ENCODE measurements around the gene CSPG5.

CSPG5 gene, protein sequence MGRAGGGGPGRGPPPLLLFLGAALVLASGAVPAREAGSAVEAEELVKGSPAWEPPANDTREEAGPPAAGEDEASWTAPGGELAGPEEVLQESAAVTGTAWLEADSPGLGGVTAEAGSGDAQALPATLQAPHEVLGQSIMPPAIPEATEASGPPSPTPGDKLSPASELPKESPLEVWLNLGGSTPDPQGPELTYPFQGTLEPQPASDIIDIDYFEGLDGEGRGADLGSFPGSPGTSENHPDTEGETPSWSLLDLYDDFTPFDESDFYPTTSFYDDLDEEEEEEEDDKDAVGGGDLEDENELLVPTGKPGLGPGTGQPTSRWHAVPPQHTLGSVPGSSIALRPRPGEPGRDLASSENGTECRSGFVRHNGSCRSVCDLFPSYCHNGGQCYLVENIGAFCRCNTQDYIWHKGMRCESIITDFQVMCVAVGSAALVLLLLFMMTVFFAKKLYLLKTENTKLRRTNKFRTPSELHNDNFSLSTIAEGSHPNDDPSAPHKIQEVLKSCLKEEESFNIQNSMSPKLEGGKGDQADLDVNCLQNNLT

DNA sequence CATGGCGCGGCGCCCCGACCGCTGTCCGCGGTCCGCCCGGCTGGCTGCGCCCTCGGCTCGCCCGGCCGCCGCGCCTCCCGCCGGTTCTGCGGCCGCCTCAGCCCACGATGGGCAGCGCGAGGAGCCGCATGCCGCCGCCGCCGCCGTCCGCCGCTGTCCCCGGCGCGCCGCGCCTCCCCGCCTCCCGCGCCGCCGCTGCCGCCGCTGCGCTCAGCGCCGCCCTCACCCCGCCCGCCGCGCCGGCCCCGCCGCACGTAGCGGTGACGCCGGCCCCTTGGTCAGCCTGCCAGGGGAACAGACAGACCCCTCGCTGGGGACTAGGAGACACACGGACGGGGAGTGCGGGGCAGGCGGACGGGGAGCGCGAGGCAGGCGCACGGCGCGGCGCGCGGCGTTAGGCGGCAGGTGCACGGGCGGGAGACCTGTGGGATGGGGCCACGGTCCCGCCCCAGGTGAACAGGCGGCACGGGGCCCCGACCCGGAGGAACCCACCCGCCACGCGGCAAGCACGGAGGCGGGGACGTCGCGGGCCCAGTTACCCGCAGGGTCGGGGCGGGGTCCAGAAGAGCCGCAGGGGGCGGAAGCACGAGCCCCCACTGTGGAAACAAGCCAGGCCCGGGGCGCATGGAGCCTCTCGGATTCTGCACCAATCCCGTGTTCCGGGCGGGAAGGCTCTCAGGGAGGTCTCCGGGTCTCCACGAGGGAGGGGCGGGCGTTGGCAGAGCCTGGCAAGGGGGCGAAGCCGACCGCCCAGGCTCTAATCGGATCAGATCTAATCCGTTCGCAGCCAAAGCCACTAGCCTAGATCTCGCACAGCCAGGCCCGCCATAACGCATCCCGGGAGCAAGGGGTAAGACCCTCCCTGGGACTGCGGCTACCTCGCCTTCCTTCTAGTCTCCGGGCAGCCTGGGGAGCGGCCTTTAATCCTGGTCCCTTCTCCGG lies at the start of gene CSPG5:
TSS of gene CSPG5 (minus strand) at position 175 of the 942 bp plus-strand sequence. CDS start at position 3, 172 bp downstream.
- DNase-seq (ENCODE audit: low read depth) = no peak

GRCh38 chr3:47628426-47628825 lies 49.8 kb upstream of the CSPG5 start:
- no peak for DNase-seq (ENCODE audit: low read depth)

DNA sequence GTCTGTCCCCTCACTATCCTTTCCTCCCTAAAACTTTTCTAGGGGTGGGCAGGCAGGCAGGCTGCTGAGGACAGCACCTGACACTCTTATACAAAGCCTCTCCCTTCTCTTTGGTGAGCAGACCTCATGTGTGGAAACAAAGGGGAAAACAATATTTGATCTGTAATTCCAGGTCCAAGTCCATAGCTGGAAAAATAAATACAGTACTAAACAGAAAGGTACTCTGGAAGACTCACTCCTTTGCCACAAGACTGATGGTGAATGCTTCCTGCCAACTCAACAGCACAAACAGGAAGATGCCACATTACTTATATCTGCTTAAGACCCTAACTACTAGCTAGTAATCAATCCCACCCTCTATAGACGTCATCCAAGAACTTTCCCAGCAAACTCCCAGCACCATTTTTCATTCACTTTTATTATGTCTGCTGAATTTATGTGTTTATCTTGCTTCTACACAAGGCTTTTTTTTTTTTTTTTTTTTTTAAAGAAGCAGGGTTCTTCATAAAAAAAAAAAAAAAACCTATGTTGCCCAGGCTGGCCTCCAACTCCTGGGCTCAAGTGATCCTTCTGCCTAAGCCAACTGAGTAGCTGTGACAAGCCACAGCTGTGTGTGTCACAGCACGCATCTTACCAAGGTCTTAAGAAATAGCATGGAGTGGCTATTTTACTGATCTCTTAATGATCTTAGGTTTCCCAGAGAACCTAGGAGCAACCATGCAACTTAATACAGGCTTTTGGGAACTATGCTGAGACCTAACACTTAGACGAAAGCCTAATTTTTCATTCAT lies 44.2 kb upstream of the CSPG5 start:
- no peak for DNase-seq (ENCODE audit: low read depth)

GRCh38 chr3:47617086-47618010 lies 38.7 kb upstream of the CSPG5 start:
- DNase-seq (ENCODE audit: low read depth) = no peak

GRCh38 chr3:47614788-47615187 lies 36.1 kb upstream of the CSPG5 start:
- peak; percentile 29 for DNase-seq (ENCODE audit: low read depth)

- DNase-seq (ENCODE audit: low read depth) = no peak
Measured at GRCh38 chr3:47613722-47614121, 35.1 kb upstream of the CSPG5 start.

DNA sequence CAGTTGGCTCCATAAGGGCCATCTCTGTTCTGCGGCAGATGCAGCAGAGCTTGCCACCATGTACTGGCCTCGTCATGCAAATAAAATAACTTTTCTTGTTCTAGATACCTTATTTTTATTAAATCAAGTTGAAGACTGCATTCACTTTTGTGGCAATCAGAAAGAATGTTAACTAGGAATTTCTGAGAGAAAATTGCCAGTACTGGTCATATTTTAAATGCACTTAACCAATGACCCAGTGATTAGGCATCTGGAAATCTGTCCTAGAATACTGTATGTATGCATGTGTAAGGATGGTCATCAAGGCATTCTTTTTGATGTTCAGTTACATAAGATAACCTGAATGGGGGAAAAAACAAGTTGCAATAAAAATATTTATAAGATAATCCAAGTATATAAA lies 34.2 kb upstream of the CSPG5 start:
- no peak for DNase-seq (ENCODE audit: low read depth)

GRCh38 chr3:47612178-47612577 lies 33.5 kb upstream of the CSPG5 start:
- DNase-seq (ENCODE audit: low read depth) = peak; percentile 94

GRCh38 chr3:47611576-47611975 lies 32.9 kb upstream of the CSPG5 start:
- no peak for DNase-seq (ENCODE audit: low read depth)

- no peak for DNase-seq (ENCODE audit: low read depth)
Measured at GRCh38 chr3:47610583-47610982, 31.9 kb upstream of the CSPG5 start.

GRCh38 chr3:47607335-47607734 lies 28.7 kb upstream of the CSPG5 start:
- no peak for DNase-seq (ENCODE audit: low read depth)

DNA sequence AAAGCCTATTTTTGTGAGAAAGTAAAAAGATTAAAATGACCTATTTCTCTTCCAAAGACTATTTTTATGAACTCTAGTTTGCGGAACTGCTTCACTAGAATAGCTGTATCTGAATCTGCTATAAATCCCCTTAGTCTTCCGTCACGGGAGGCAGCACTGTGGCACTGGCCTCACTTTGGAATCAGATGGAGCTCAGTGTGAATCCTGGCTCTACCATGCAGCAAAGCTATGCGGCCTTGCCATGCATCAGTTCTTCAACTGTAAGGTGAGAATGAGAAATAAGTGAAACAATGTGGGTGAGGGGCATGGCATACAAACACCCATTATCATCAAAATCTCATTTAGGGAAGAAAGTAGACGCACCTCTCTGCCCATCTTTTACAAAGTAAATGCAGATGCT lies 27.5 kb upstream of the CSPG5 start:
- no peak for DNase-seq (ENCODE audit: low read depth)

DNA sequence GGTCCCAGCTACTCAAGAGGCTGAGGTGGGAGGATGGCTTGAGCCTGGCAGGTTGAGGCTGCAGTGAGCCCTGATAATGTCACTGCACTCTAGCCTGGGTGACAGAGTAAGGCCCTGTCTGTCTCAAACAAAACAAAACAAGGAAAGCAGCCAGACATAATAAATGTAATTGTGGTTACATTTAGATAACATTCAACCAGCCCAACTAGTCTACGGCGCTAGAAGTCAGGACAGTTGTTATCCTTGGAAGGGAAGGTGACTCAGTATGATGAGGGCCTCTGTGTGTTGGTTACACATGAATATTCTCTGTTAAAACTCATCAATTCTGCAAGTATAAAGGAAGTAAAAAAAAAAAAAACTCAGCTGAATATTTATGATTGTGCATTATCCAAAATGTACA lies 27.0 kb upstream of the CSPG5 start:
- DNase-seq (ENCODE audit: low read depth) = peak; percentile 58

DNA sequence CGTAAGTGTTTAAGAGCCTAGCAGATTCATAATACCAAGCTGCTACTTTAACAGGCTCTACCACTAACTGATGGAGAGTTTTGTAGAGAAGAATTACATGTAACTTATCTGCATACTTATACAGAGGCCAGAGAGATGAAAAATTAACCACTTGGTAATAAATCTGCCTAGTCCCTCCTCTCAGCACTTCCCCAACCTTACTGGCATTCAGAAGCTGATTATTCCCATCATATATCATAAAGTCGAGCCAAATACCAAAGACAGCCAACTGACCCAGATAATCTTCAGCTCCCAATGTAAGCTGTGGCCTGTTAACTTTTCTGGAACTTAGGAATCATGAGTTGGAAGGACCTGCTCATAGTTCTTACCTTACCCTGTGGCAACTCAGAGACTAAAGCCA lies 25.5 kb upstream of the CSPG5 start:
- peak; percentile 88 for DNase-seq (ENCODE audit: low read depth)

GRCh38 chr3:47603332-47603731 lies 24.7 kb upstream of the CSPG5 start:
- DNase-seq (ENCODE audit: low read depth) = no peak

DNA sequence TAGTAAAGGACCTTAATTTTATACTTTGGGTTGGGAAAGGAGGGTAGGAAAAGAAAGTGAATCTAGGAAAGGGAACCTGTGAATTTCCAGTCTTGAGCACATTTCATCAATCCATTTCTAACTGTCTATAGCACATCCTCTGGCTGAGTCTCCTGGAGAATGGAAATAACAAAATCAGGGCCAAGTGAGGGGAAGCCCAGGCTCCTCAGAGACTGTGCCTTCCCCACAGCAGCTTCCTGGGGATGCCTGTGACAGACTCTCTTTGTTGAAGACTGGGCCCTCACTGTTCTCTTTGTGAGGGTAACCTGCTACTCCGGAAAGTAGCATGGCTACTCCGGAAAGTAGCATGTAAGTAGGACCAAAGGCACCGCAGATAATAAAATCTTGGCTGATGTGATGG lies 22.6 kb upstream of the CSPG5 start:
- no peak for DNase-seq (ENCODE audit: low read depth)

- DNase-seq (ENCODE audit: low read depth) = no peak
Measured at GRCh38 chr3:47594792-47595191, 16.1 kb upstream of the CSPG5 start.

- DNase-seq (ENCODE audit: low read depth) = no peak
Measured at GRCh38 chr3:47592066-47592795, 13.6 kb upstream of the CSPG5 start.

DNA sequence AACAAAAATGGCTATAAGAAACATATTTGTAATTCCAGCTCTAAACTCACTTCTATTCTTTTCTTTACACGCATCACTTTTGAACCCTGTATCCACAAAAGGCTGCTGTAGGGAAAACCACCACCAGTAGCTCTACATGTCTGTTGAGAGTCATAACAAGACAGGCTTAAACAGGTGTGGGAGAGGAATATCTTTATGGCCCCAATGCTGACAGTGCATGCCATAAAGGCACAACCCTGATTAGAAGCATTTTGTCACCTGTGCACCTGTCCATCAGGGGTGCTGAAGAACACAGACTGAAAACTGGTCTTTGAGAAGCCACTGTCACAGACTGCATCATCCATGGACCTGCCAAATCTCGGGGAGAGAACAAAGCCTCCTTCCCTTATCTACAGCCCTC lies 11.6 kb upstream of the CSPG5 start:
- no peak for DNase-seq (ENCODE audit: low read depth)

DNA sequence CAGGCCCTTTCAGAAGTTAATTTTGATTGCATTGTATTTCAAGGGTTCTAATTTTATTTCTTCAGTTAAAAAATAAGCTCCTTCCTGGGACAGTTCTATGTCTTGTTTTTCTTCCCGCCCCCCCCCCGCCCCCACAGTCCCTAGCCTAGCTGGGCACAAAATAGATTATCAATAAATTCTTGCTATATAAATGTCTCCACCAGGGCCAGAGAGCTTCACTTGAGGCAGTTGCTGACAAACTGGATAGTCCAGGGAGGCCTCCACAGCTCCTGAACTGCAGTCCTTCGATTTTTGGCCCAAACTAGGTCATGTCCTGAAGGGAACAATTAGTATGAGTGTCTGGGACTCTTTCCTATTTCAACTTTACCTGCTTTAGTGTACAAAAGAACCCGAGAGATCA lies 9.9 kb upstream of the CSPG5 start:
- no peak for DNase-seq (ENCODE audit: low read depth)
